Stimulated activated CD8-positive, alpha-beta memory T cell treated with anti-CD3 and anti-CD28 coated beads, Interleukin-7, amount 100 ng/mL, for 1 hour (primary cell): ENCODE data around the gene ADARB2.

Experiments
- DNase-seq, 2 donors: peaks; one replicate each; pipeline ENCODE4 v3.0.0-alpha.2; 2020; ENCODE audit warnings: low read depth in 2 of 2

ADARB2 gene

DNA sequence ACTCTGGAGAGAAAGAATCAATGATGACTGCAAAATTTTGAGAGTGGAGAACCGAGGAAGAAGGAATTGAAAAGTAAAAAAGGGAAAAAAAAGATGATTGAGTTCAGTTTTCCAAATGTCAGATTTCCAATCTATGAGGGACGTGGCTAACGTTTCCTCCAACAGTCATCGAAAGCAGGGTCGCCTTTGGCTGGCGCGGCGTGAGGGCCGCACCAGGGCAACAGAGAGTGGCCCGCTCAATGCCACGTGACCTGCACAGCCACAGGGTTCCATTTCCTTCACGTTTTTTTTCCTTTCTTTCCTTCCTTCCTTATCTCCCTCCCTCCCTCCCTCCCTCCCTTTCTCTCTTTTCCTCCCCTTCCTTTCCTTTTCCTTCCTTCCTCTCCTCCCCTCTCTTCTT is 579.3 kb downstream of the ADARB2 start:
- no peak for DNase-seq

DNA sequence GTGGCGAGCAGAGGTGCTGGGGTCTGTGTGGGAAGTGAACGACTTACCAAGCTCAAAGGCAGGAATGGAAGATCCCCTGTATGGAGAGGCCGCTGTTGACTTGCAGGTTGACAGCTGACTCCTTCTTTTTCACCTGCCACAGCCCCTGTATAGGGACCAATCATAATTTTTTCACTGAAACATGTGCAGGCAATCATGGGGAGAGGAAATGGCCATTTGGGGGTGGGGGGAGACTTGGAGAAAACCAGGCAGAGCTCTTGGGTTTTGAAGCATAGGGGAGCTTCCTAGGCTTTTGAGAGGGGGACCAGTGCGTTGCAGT is 579.8 kb downstream of the ADARB2 start:
- DNase-seq: no peak

DNA sequence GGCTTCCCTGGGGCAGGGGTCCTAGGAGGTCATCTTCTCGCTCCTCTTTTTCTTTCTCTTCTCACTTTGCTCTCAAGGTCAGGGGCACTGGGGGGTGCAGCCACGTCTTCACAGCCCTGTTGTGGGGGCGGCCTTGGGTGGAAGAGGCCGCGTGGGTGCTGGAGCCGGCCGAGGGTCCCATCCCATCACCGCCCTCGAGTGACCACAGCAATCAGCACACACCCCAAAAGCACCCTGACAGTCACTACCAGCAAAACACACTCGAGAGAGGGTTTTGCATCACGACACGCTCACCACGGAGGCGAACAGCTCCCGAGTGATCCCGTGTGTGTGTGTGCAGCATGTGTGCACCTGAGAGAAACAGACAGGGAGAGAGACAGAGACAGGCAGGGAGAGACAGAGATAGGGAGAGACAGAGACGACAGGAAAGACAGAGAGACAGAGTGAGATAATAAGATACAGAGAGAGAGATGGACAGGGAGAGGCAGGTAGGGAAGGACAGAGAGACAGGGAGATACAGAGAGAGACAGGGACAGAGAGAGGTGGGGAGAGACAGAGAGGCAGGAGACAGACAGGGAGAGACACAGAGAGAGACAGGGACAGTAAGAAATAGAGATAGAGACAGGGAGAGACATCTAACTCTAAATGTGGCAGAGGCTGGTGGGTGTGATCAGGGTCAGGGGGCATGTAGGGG is 580.3 kb downstream of the ADARB2 start:
- DNase-seq: no peak

DNA sequence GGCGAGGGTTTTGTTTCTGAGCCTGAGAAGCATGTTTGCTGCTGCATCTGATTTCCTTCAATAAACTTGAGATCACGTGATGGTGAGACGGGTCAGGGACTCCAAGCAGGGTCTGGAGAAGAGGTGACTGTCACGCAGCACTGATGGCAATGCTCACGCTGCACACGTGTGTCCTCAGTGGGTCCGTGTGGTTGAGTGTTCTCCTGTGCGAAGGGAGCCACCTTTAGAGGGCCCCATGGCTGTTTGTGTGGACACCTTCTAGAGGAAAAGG is 580.8 kb downstream of the ADARB2 start:
- no peak for DNase-seq

DNA sequence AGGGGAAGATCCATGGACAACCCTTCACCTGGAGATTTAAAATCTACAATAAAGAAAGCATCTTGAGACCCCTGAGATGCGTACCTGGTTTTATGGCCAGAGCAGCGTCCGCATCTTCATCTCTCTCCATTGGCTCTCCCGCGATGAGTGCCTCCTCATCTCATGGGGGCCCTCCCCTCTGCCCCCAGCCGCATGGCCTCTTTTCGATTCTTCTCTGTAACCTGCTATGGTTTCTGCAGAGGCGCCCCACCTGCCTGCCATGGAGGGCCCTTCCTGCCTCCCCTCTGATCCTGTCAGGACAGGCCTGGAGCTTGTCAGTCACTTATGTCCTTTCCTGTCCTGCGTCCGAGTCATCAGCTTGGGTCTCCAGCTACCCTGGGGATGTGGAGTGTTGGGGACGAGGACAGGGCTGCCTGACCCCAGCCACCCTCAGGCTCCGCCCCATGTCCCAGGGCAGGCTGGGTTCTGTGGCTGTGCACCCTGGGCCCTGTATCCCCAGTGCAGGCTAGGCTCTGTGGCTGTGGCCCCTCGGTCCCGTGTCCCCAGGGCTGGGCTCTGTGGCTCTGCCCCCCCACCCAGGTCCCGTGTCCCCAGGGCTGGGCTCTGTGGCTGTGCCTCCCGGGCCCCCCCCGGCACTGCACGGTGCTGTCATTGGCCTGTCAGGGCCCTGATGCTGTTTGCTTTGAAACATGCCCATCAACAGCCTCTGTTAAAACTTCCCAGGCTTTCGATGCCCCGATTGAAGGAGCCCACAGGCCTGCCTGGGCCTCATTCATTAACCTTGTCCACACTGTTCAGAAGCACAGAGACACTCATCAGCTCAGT is 581.3 kb downstream of the ADARB2 start:
- DNase-seq: no peak

DNA sequence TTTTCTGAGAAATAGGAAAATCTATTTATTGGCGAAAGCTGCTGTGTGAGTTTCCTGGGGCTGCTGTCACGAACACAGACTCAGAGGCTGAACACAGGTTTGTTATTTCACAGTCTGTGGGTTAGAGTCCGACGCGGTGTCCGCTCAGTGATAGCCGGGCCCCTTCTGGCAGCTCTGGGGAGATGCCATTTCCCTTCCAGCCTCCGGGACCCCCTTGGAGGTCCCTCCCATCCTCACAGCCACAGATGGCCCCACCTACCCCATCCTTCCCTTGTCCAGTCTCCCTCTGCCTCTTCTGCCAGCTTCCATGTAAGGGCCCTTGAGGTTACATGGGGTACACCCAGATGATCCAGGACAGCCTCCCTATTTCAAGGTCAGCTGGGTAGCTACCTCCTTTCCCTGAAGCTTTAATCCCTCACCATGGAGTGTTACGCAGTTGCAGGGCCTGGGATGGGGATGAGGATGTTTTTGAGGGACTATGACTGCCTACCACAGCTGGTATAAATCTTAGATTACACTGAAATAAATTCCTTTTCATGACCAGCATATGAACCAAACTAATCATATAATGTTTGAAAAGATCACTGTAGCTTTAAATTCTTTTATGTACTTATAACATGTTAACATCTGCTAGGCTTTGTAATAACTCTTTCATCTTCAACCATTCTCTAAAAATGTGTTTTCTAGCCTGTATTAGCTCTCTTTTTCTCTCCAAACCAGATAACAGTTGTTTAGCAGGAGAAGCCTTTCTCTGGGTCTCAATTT is 582.6 kb downstream of the ADARB2 start:
- DNase-seq: no peak

DNA sequence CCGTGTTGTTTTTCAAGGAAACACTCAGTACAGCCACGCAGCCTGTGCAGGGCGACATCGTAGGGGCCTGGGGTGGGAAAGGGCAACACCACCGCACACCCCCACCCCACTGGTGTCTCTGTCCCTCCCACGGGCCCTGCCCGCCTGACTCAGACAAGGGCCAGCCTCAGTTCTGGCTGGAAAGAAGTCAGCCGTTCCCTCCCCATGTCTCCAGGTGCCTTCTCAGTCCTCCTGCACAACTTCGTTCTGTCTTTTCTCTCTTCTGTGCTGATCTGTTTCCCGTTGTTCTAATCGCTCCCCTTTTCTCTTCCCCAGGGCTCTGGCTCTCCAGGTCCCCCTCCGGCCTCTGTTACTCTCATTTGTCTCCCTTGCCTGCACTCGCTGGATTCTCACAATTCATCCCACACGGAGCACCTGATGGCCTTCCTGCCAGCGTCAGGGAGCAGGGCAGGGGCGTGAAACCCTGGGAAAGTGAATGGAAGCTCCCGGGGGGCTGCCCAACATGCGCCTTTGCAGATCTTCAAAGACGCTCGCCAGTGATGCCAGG is 583.4 kb downstream of the ADARB2 start:
- DNase-seq: no peak

DNA sequence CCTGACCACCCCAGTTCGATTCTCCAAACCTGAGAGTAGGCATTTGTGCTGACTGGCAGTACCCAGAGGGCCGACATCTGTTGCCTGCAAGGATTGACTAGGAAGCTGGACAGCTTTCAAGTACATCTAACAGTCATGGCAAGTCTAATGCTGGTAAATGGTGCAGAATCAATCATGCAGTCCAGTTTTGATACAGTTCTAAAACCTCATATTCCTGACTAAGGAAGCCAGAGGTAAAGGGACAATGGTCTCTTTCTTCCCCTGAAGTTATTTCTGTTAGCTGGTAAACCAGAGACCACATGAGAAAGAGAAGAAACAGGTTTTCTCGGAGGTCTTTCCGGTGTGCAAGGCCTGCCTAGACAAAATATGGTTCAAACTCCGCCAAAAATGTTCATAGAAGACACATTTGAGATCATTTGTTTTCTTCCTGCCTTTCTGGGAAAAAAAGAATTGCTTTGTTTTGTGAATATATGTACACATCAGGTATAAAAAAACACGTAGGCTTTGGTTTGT is 584.0 kb downstream of the ADARB2 start:
- no peak for DNase-seq

DNA sequence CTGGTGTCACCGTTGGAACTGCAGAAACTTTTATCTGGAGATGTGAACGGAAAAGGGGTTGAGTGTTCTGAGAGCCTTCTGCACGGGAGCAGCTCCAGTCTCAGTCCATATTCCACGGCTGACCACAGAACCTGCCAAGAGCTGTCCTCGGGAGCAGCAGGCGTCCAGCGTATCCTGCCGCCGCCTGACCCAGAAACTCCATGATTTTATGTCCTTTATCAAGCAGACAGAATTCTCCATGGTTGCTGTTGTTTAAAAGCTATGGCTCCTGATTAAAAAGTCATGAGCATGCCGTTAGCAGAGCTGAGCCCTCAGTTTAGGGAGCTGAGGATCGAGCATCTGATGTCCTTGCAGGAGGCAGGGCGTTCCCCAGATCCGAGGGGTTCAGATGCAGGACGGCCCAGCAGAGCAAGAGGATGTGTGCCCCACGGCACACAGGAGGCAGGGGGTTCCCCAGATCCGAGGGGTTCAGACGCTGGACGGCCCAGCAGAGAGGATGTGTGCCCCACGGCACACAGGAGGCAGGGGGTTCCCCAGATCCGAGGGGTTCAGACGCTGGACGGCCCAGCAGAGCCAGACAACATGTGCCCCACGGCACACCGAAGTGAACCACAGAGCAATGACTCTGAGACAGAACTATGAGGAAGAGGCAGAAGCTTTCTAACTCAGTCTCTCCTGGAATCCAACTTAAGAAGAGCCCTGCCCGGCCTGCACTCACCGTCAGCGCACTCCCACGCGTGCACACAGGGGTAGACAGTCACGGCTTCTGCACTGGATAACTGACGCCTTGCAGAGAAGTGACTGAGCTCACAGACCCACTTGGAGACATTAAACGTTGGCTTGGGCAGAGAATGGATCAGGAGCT is 584.7 kb downstream of the ADARB2 start:
- DNase-seq: no peak

DNA sequence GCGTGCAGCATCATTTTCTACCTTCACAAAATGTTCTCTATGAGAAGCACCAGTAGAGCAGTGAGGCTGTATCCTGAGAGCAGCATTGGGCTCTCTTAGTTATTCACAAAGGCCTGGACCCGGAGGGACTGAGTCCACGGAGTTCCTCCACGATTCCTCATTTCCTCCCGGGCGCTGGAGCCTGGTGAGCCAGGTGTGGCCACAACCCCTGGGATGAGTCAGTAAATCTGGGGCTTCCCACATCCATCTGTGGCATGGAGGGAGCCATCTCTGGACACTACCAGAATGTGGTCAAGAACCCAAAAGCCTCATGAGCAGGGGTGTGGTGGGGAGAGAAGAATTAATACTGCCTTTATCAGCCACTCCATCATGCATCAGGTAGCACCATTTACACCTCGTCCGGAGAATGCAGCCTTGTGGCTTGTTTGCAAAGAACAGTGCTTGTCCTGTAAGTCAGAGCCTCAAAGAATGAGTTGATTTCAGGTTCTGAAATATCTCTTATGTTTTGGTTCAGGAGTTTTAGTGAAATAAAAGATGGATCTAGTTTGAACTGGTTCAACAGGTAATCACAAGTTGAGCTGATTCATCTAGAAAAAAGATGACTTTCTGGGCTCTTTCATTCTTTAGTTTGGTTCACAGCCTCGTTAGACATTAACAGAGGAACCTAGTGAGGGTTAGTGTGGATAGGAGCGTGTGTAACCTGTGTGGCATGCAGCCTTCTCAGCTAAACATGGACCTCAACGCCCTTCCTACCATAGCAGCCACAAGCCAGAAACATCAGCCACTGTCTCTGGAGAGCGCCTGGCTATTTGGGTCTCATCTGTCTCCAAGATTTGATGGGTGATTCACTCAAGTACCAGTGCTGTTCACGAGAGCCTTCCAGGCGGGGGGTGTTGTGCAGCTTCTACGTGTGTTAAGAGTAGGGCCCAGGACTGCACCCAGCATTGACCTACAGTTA is 586.0 kb downstream of the ADARB2 start:
- no peak for DNase-seq

DNA sequence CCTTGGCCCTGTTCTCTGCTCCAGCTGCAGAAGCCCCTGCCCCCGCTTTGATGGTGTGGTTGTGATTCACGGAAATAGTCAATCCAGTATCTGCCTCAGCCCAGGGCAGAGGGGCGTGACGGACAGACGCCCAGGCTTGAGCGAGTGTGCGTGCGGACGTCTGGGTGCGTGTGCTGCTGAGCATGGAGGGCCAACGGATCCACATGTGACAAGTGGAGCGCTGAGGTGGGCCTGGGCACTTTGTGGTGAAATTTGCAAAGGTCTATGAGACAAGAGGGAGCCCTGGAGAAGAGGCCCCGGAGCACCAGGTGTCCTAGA is 586.7 kb downstream of the ADARB2 start:
- DNase-seq: no peak

DNA sequence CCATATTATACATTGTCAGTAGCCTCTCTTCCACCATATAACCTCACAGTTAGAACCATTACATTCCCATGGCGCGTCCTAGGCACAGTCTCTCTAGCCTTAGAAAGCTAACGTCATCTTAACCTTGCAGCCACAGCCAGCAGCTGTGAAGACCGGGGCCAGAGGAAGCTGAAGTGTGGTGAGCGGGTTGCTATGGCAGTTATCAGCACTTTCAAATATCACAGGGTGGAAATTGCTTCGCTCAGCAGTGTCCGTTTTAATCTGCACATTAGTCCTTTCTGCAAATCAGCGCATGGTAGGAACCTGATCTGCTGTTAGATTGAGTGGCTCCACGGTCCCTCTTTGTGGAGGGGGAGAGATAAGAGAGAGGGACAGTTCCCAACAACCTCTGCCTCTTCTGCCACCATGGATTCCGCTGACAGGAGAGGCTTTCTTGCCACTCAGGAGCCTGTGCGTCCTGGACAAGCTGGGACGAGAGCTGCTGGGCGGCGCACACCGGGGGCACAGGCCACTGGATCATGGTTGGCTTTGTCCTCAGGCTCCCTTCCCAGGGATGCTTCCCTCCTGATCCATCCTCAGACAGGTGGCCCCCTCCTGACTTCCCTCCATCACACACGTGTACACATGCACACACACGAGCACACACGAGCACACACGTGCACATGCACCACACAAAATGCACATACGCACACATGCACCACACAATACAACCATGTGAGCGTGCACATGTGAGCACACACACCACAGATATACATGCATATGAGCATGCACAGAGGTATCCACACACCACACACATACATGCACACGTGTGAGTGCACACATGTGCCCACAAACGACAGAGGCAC is 587.3 kb downstream of the ADARB2 start:
- no peak for DNase-seq

DNA sequence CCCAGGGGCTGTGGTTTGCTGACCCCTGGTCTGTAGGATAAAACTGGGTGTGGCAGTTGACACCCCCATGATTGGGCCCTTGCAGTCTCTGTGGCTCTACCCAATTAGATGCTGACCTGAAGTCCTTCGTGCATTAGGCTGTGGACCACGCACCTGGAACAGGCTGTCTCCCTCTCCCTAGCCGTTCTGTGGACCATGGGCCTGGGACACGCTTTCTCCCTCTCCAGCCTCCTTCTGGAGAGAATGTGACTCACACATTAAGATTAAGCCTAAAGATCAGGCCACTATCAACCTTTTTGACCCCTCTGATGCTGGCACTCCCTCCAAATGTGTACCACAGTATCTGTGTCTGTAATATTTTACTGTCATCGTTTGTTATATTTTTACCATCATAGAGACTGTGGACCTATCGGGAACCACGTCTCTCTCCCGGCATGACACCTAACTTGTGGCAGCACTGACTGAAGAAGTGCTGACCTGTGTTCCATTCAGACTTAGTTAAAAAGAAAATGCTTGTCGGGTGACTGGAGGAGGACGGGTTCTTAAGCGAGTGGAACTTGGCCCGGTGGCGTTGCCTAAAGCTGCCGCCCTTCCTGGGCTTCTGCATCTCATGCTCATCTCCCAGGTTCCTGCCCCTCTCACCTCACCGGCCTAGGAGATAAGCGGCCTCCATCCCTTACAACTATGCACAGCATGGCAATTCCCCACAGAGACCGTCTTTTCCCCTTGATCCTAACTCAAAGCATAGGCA is 588.3 kb downstream of the ADARB2 start:
- no peak for DNase-seq

DNA sequence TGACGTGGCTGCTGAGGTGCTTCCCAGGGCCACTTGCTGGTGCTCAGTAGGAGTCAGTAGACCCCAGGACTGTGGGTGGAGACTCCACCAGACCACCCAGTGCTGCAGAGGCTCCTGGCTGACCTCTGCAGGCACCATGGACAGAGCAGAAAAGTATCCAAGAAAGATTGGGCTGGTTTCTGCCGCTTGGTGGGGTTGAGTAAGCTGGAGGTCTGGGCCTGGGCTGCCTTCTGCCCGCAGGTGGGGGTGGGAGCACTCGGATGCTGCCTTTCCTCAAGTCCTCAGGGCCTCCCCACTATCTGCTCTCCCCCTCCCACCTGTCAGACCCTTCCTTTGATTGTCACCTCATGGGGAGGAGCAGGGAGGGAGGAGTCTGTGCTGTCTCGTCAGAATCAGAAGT is 589.5 kb downstream of the ADARB2 start:
- DNase-seq: no peak

DNA sequence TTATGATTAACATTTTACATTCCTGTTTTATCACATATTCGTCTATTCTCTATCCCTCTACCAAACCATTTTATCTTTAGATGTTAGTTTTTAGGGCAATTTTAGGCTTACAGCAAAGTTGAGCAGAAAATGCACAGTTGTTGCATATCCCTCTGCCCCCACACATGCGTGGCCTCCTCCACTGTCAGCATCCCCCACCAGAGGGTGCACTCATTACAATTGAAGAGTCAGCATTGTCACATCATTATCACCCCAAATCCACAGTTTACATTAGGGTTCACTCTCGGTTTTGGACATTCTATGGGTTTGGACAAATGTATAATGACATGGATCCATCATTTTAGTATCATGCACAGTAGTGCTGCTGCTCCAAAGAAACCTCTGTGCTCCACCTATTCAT is 594.7 kb downstream of the ADARB2 start:
- DNase-seq: no peak

DNA sequence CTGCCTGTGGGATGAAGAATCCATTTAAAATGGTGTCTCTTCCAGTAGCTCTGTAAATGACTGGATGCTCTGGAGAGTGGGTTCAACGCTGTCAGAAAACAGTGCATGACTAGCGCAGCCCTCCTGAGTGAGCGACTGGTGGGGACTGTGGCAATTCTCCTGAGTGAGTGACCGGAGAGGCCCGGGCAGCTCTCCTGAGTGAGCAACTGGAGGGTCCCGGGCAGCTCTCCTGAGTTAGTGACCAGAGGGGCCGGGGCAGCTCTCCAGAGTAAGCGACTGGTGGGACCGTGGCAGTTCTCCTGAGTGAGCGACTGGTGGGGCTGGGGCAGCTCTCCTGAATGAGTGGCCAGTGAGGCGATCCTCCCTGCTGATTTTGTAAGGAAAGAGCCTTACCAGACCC is 595.6 kb downstream of the ADARB2 start:
- no peak for DNase-seq

DNA sequence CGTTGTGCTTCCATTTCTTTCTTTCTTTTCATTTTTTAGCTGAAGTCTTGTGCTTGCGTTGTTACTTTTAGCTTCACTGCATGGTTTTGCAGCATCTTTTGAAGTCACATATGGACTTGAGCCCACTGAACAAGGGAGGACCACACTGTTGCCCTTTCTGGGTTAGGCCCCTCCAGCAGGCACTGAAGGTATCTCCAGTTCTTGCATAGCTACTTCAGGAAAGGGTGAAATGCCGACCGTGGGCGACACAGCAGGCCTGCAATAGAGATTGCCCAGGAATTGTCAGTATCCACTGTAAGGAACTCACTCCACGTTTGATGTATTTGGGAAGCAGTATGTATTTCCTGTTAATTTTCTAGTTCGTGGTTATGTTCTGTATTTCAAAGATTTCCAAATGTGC is 596.1 kb downstream of the ADARB2 start:
- DNase-seq: no peak

DNA sequence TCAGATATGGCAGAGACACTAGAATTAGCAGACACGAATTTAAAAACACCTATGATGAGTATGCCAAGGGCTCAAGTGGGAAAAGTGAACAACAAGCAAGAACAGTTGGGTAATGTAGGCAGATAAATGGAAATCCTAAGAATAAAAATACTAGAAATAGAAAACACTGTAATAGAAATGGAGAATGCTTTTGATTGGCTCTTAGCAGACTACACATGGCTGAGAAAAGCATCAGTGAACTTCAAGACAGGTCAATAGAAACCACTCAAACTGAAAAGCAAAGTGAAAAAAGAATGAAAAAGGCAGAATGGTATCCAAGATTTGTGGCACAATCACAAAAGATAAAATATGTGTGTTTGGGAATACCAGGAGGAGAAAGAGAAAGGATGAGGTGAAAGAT is 598.8 kb downstream of the ADARB2 start:
- no peak for DNase-seq
